SK-N-SH (cell line): ENCODE results near the gene TULP4. TPM values are rescaled to one million over a fixed set of nuclear protein-coding genes. Genes with fewer than 3 reads are reported as not detected.

Experiments used
- CTCF ChIA-PET: fragments of 300-600, 350-600 bp; formaldehyde crosslinking; extraction: SDS; loops from one replicate; lab custom pipeline; 2021; lab: Yijun Ruan, JAX
- POLR2A ChIA-PET: fragments of 350-600 bp; sonication (Branson Sonifier 250); formaldehyde crosslinking; extraction: SDS; loops from one replicate; lab custom pipeline; 2020; ENCODE audit warnings: antibody characterized with exemption, inconsistent platforms; lab: Yijun Ruan, JAX
- DNase-seq: peaks from one replicate; pipeline ENCODE4 v3.0.0; 2012
- H2AFZ ChIP-seq: fragments of 200-600 bp; sonication (generic); 2 replicates; pipeline ENCODE4 v1.8.1; 2016; ENCODE audit warnings: antibody characterized with exemption, mild to moderate bottlenecking, low read depth
- H3F3A ChIP-seq: fragments of 200-600 bp; sonication (generic); replicated peaks from 2 replicates; pipeline ENCODE3; 2016; ENCODE audit warnings: antibody characterized with exemption, mild to moderate bottlenecking; ENCODE audit not compliant: insufficient read depth
- H3K27ac ChIP-seq, 2 experiments: fragments of 200-500 bp in 1 of 2; fragments of 200-600 bp in 1 of 2; sonication (Bioruptor generic) in 1 of 2; sonication (generic), shearing (Covaris generic) in 1 of 2; 2 replicates each; pipeline versions ENCODE4 v1.5.1 to v1.6.1; 2014 to 2016; ENCODE audit warnings: low read depth in 2 of 2, inconsistent platforms in 1 of 2, low read length in 1 of 2, mild to moderate bottlenecking in 1 of 2, mixed read lengths in 1 of 2
- H3K27me3 ChIP-seq: fragments of 200-600 bp; sonication (generic), shearing (Covaris generic); 2 replicates; pipeline ENCODE4 v1.6.1; 2016; ENCODE audit warnings: mixed run types; ENCODE audit not compliant: insufficient read depth
- H3K36me3 ChIP-seq, 2 experiments: fragments of 200-500 bp in 1 of 2; fragments of 200-600 bp in 1 of 2; sonication (Bioruptor generic) in 1 of 2; sonication (generic) in 1 of 2; replicated peaks in 1 of 2; 2 replicates each; pipeline versions ENCODE3 to v1.5.1; 2014 to 2016; ENCODE audit warnings: low read length in 1 of 2, mild to moderate bottlenecking in 1 of 2; ENCODE audit not compliant: insufficient read depth in 2 of 2, control insufficient read depth in 1 of 2
- H3K4me1 ChIP-seq, 2 experiments: fragments of 200-500 bp in 1 of 2; fragments of 200-600 bp in 1 of 2; sonication (Bioruptor generic) in 1 of 2; sonication (generic), shearing (Covaris generic) in 1 of 2; 2 replicates each; pipeline versions ENCODE4 v1.5.1 to v1.6.1; 2014 to 2016; ENCODE audit warnings: low read depth in 1 of 2, low read length in 1 of 2, mixed run types in 1 of 2; ENCODE audit not compliant: insufficient read depth in 2 of 2, control insufficient read depth in 1 of 2
- H3K4me2 ChIP-seq: fragments of 200-600 bp; sonication (generic), shearing (Covaris generic); 2 replicates; pipeline ENCODE4 v1.6.1; 2017; ENCODE audit warnings: mixed run types
- H3K4me3 ChIP-seq, 2 experiments: fragments of 200-500 bp in 1 of 2; fragments of 200-600 bp in 1 of 2; sonication (Bioruptor generic) in 1 of 2; sonication (generic), shearing (Covaris generic) in 1 of 2; 2 replicates each; pipeline versions ENCODE4 v1.5.1 to v1.8.1; 2014 to 2016; ENCODE audit warnings: low read depth in 2 of 2, inconsistent platforms in 1 of 2, low read length in 1 of 2, mild to moderate bottlenecking in 1 of 2, mixed read lengths in 1 of 2, moderate library complexity in 1 of 2
- H3K79me2 ChIP-seq: fragments of 200-600 bp; sonication (generic); 2 replicates; pipeline ENCODE4 v1.8.1; 2017; ENCODE audit warnings: mild to moderate bottlenecking; ENCODE audit not compliant: insufficient read depth
- H3K9ac ChIP-seq: fragments of 200-600 bp; sonication (generic); 2 replicates; pipeline ENCODE4 v1.6.1; 2017; ENCODE audit warnings: mixed run types
- H3K9me2 ChIP-seq: fragments of 200-600 bp; sonication (generic); 2 replicates; pipeline ENCODE4 v1.6.1; 2017; ENCODE audit warnings: mixed run types
- H3K9me3 ChIP-seq: fragments of 200-600 bp; sonication (generic); 2 replicates; pipeline ENCODE4 v1.6.1; 2017; ENCODE audit warnings: mixed run types, mild to moderate bottlenecking, moderate library complexity
- H4K20me1 ChIP-seq: fragments of 200-600 bp; sonication (generic); 2 replicates; pipeline ENCODE4 v1.6.1; 2017; ENCODE audit warnings: mild to moderate bottlenecking, mixed run types; ENCODE audit not compliant: insufficient read depth
- CHD2 ChIP-seq: fragments of 150-350 bp; IDR thresholded peaks from 2 replicates; pipeline ENCODE4 v1.6.1; 2018; ENCODE audit warnings: low read length; ENCODE audit not compliant: partially characterized antibody
- FOSL2 ChIP-seq: IDR thresholded peaks from 2 replicates; pipeline ENCODE4 v1.4.0; 2012; ENCODE audit warnings: low read depth, mild to moderate bottlenecking, moderate library complexity, borderline replicate concordance
- FOXJ3 ChIP-seq: sonication (generic); formaldehyde crosslinking; IDR thresholded peaks from 2 replicates; pipeline ENCODE4 v1.5.1; 2020; ENCODE audit warnings: mild to moderate bottlenecking, missing genetic modification reagents
- GATA2 ChIP-seq: sonication (generic); formaldehyde crosslinking; IDR thresholded peaks from 2 replicates; pipeline ENCODE4 v1.5.0; 2020; ENCODE audit warnings: mild to moderate bottlenecking, missing genetic modification reagents
- JUND ChIP-seq: IDR thresholded peaks from 2 replicates; pipeline ENCODE4 v1.4.0; 2012
- MXI1 ChIP-seq: IDR thresholded peaks from 2 replicates; pipeline ENCODE4 v1.6.1; 2012; ENCODE audit warnings: mild to moderate bottlenecking, low read depth, low read length, improper control_type of control experiment
- NFIC ChIP-seq: IDR thresholded peaks from 2 replicates; pipeline ENCODE4 v1.4.0; 2012; ENCODE audit warnings: borderline replicate concordance
- POLR2AphosphoS5 ChIP-seq: IDR thresholded peaks from 2 replicates; pipeline ENCODE4 v1.6.1; 2012; ENCODE audit warnings: low read depth, low read length
- RCOR1 ChIP-seq: fragments of 150-350 bp; IDR thresholded peaks from 2 replicates; pipeline ENCODE4 v1.6.1; 2017; ENCODE audit warnings: antibody characterized with exemption, low read length
- RFX5 ChIP-seq: IDR thresholded peaks from 2 replicates; pipeline ENCODE4 v1.6.1; 2012; ENCODE audit warnings: mild to moderate bottlenecking, improper control_type of control experiment, low read length
- SMC3 ChIP-seq: IDR thresholded peaks from 2 replicates; pipeline ENCODE4 v1.6.1; 2012; ENCODE audit warnings: low read depth, low read length, improper control_type of control experiment
- TCF12 ChIP-seq: IDR thresholded peaks from 2 replicates; pipeline ENCODE4 v1.4.0; 2012
- YY1 ChIP-seq: IDR thresholded peaks from 2 replicates; pipeline ENCODE4 v1.4.0; 2012; ENCODE audit warnings: low read depth, mild to moderate bottlenecking
- WGBS: methylation state at CpG from one replicate; pipeline ENCODE4 v1.1.6; 2017; ENCODE audit warnings: low lambda C conversion rate; 5-methylcytosine and 5-hydroxymethylcytosine counted together
- polyA plus RNA-seq, 3 experiments: library from polyadenylated mRNA; depleted of rRNA; stranded (reverse); fragments of >200 nt; gene quantifications; 2 replicates each; pipeline ENCODE4 v1.2.3, GENCODE V29; 2012
- TF ChIP-seq, protein P1 (sequence below): IDR thresholded peaks from 2 replicates; pipeline ENCODE4 v1.6.1; 2012; ENCODE audit warnings: mild to moderate bottlenecking, low read depth, low read length, moderate library complexity
- TF ChIP-seq, protein P2 (sequence below): IDR thresholded peaks from 2 replicates; pipeline ENCODE4 v1.4.0; 2012; ENCODE audit warnings: low read depth, borderline replicate concordance
- TF ChIP-seq, protein P3 (sequence below): fragments of 150-350 bp; IDR thresholded peaks from 2 replicates; pipeline ENCODE4 v1.6.1; 2017; ENCODE audit warnings: antibody characterized with exemption, low read length, low read depth, borderline replicate concordance
- TF ChIP-seq, protein P4 (sequence below): IDR thresholded peaks from 2 replicates; pipeline ENCODE4 v1.4.0; 2012; ENCODE audit warnings: low read depth

The TULP4 gene
- polyA plus RNA-seq, 1 of the 3 experiments (the other 2 are of a cell fraction): 5.9 TPM

DNA sequence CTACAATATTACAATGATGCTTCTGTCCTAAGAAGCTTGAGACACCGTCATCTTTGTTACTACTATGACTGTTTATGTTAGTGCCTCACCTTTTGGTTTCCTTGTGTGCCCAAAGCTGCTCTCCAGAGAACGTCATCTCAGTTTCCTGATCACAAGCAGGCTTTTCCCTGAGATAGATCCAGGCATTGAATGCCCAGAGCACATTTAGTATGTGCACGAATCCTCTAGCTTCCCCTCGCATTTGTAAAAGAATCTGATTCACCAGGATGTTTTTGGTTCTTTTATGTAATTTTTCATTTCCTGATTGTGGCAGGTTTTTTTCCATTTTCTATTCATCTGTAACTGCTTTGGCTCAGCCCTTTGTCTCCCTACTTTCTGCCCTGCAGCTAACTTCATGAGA lies 147.5 kb downstream of the TULP4 start:
- Histone ChIP-seq H3K27me3 (no peaks in the 10 kb centered on the region), H3K9me2 (no peaks in the 10 kb centered on the region), H3K4me1 (peaks cover 8 to 10% of the 10 kb centered on the region in 2 experiments; a peak in 2 of 4 replicates), H3K9ac (no peak overlapping the region), H3K9me3 (no peaks in the 10 kb centered on the region), H4K20me1 (no peaks in the 10 kb centered on the region), H2AFZ (no peak overlapping the region), H3K27ac (peak overlapping the region in 1 of 2 experiments; percentile 47; a peak in 1 of 4 replicates), H3F3A (no peaks in the 10 kb centered on the region), H3K4me2 (no peak overlapping the region), H3K36me3 (peaks cover 21 to 25% of the 10 kb centered on the region in 2 experiments), H3K79me2 (no peaks in the 10 kb centered on the region), H3K4me3 (no peak overlapping the region)
- CTCF ChIA-PET: interaction anchor here (0.7 to 1.2 kb wide), 2 partner anchors 10 to 18 kb away, joined by 3 read pairs; no protein-coding TSS in a partner anchor
- 90% methylated on average over 4 of the region's 4 CpGs for WGBS
- TF ChIP-seq RFX5 (no peak), MXI1 (no peak), NFIC (no peak)
- TF ChIP-seq, protein P1, sequence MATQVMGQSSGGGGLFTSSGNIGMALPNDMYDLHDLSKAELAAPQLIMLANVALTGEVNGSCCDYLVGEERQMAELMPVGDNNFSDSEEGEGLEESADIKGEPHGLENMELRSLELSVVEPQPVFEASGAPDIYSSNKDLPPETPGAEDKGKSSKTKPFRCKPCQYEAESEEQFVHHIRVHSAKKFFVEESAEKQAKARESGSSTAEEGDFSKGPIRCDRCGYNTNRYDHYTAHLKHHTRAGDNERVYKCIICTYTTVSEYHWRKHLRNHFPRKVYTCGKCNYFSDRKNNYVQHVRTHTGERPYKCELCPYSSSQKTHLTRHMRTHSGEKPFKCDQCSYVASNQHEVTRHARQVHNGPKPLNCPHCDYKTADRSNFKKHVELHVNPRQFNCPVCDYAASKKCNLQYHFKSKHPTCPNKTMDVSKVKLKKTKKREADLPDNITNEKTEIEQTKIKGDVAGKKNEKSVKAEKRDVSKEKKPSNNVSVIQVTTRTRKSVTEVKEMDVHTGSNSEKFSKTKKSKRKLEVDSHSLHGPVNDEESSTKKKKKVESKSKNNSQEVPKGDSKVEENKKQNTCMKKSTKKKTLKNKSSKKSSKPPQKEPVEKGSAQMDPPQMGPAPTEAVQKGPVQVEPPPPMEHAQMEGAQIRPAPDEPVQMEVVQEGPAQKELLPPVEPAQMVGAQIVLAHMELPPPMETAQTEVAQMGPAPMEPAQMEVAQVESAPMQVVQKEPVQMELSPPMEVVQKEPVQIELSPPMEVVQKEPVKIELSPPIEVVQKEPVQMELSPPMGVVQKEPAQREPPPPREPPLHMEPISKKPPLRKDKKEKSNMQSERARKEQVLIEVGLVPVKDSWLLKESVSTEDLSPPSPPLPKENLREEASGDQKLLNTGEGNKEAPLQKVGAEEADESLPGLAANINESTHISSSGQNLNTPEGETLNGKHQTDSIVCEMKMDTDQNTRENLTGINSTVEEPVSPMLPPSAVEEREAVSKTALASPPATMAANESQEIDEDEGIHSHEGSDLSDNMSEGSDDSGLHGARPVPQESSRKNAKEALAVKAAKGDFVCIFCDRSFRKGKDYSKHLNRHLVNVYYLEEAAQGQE: no peak
- DNase-seq: no peak
- POLR2A ChIA-PET: no interaction called here

DNA sequence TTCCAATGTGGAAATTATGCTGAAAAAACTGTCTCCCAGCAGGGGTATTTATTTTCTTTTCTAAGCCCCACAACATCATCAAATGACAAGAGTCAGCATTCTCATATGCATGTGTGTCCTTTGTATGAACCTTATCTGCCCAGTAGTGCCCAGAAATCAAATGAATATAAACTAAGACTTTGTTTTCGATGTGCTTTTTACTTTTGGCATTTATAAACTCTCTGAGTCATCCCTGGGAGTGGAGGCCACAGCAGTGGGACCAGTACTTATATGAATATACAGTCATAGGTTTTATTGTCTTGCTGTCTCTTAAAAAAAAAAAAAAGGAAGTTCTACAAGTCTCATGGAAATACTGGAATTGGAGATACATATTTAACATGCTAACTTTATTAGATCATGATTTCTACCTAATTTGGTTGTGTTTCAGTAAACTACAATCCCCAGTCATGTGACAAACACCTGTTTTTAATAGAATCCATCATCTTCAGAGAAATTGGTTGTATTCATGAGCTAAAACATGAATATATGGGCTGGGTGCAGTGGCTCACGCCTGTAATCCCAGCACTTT lies 148.4 kb downstream of the TULP4 start:
- H3K9me3 ChIP-seq: no peaks in the 10 kb centered on the region
- ChIA-PET POLR2A (interaction anchor here (1.1 kb wide), 1 partner anchor 12 kb away, joined by 3 read pairs; no protein-coding TSS in a partner anchor), CTCF (interaction anchor here (1.3 kb wide), 1 partner anchor 247 kb away, joined by 3 read pairs; no protein-coding TSS in a partner anchor)
- no peak for DNase-seq
- no peak overlapping the region for H3K4me3 ChIP-seq
- H3K9me2 ChIP-seq: no peaks in the 10 kb centered on the region
- H3K4me1 ChIP-seq: peaks cover 8 to 10% of the 10 kb centered on the region in 2 experiments; a peak in 2 of 4 replicates
- H3K4me2 ChIP-seq: no peak overlapping the region
- no peaks in the 10 kb centered on the region for H3F3A ChIP-seq
- no peaks in the 10 kb centered on the region for H4K20me1 ChIP-seq
- no peaks in the 10 kb centered on the region for H3K27me3 ChIP-seq
- H3K79me2 ChIP-seq: no peaks in the 10 kb centered on the region
- peaks cover 28 to 32% of the 10 kb centered on the region in 2 experiments for H3K36me3 ChIP-seq
- no peak for TF ChIP-seq GATA2 (CRISPR knock-in tag)
- TF ChIP-seq, protein P2, sequence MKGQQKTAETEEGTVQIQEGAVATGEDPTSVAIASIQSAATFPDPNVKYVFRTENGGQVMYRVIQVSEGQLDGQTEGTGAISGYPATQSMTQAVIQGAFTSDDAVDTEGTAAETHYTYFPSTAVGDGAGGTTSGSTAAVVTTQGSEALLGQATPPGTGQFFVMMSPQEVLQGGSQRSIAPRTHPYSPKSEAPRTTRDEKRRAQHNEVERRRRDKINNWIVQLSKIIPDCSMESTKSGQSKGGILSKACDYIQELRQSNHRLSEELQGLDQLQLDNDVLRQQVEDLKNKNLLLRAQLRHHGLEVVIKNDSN: peak; percentile 50; the same call in 1 of the 2 replicates
- no peak for TF ChIP-seq POLR2AphosphoS5
- peak; percentile 36; the same call in 1 of the 2 replicates for TF ChIP-seq JUND
- TF ChIP-seq, protein P1: no peak
- TF ChIP-seq, protein P3, sequence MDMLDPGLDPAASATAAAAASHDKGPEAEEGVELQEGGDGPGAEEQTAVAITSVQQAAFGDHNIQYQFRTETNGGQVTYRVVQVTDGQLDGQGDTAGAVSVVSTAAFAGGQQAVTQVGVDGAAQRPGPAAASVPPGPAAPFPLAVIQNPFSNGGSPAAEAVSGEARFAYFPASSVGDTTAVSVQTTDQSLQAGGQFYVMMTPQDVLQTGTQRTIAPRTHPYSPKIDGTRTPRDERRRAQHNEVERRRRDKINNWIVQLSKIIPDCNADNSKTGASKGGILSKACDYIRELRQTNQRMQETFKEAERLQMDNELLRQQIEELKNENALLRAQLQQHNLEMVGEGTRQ: no peak
- no peak for TF ChIP-seq YY1
- TF ChIP-seq SMC3: no peak
- TF ChIP-seq NFIC: no peak
- TF ChIP-seq RCOR1: no peak
- TF ChIP-seq, protein P4, sequence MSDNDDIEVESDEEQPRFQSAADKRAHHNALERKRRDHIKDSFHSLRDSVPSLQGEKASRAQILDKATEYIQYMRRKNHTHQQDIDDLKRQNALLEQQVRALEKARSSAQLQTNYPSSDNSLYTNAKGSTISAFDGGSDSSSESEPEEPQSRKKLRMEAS: no peak
- peak; percentile 51 for TF ChIP-seq TCF12
- no peak for TF ChIP-seq FOXJ3 (CRISPR knock-in tag)
- TF ChIP-seq CHD2: no peak
- TF ChIP-seq FOSL2: 0 out of 2 replicates have a peak, but pooled peaks have one; percentile 33
- no peak overlapping the region for H3K9ac ChIP-seq
- peak overlapping the region; percentile 44 to 47; a peak in 2 of 4 replicates for H3K27ac ChIP-seq
- H2AFZ ChIP-seq: no peak overlapping the region
- 60% methylated on average over 2 of the region's 2 CpGs for WGBS
